Ishikawa (cell line): ENCODE results near the gene OR2A2.

Experiments used
- CEBPB ChIP-seq: IDR thresholded peaks from 2 replicates; pipeline ENCODE4 v1.6.1; 2012
- CREB1 ChIP-seq: IDR thresholded peaks from 2 replicates; pipeline ENCODE4 v1.6.1; 2012; ENCODE audit warnings: low read depth
- EGR1 ChIP-seq: IDR thresholded peaks from 2 replicates; pipeline ENCODE4 v1.6.1; 2012
- EP300 ChIP-seq: IDR thresholded peaks from 2 replicates; pipeline ENCODE4 v1.6.1; 2012; ENCODE audit warnings: borderline replicate concordance
- FOXM1 ChIP-seq: IDR thresholded peaks from 2 replicates; pipeline ENCODE4 v1.6.1; 2012; ENCODE audit warnings: low read depth, borderline replicate concordance
- MAX ChIP-seq: IDR thresholded peaks from 2 replicates; pipeline ENCODE4 v1.6.1; 2012
- NFIC ChIP-seq: IDR thresholded peaks from 2 replicates; pipeline ENCODE4 v1.6.1; 2012
- RAD21 ChIP-seq: IDR thresholded peaks from 2 replicates; pipeline ENCODE4 v1.6.1; 2012; ENCODE audit warnings: low read depth
- REST ChIP-seq: IDR thresholded peaks from 2 replicates; pipeline ENCODE4 v1.6.1; 2012; ENCODE audit warnings: low read depth, mild to moderate bottlenecking
- TAF1 ChIP-seq: IDR thresholded peaks from 2 replicates; pipeline ENCODE4 v1.6.1; 2012; ENCODE audit warnings: low read depth, mild to moderate bottlenecking
- TCF12 ChIP-seq: IDR thresholded peaks from 2 replicates; pipeline ENCODE4 v1.6.1; 2012; ENCODE audit warnings: low read depth
- TEAD4 ChIP-seq: IDR thresholded peaks from 2 replicates; pipeline ENCODE4 v1.6.1; 2012
- USF1 ChIP-seq: IDR thresholded peaks from 2 replicates; pipeline ENCODE4 v1.6.1; 2012
- YY1 ChIP-seq: IDR thresholded peaks from 2 replicates; pipeline ENCODE4 v1.6.1; 2012; ENCODE audit warnings: low read depth
- ZBTB7A ChIP-seq: IDR thresholded peaks from 2 replicates; pipeline ENCODE4 v1.6.1; 2012; ENCODE audit warnings: low read depth

OR2A2 gene

GRCh38 chr7:144085978-144086377 is 23.4 kb upstream of the OR2A2 start, which contains the start of gene OR2A12:
Gene OR2A12 (plus strand): TSS chr7:144086278. CDS start chr7:144095108, 8,830 bp downstream.
- TF ChIP-seq TCF12: no peak
- TF ChIP-seq REST: no peak
- TF ChIP-seq TEAD4: no peak
- no peak for TF ChIP-seq FOXM1
- no peak for TF ChIP-seq CREB1
- no peak for TF ChIP-seq CEBPB
- TF ChIP-seq USF1: no peak
- no peak for TF ChIP-seq ZBTB7A
- no peak for TF ChIP-seq MAX
- no peak for TF ChIP-seq RAD21
- no peak for TF ChIP-seq NFIC
- no peak for TF ChIP-seq EGR1
- TF ChIP-seq YY1: no peak
- TF ChIP-seq EP300: no peak

GRCh38 chr7:144086730-144087129 is 22.7 kb upstream of the OR2A2 start:
- TF ChIP-seq NFIC: peak; percentile 29; the same call in 1 of the 2 replicates
- TF ChIP-seq REST: no peak
- no peak for TF ChIP-seq FOXM1
- no peak for TF ChIP-seq MAX

DNA sequence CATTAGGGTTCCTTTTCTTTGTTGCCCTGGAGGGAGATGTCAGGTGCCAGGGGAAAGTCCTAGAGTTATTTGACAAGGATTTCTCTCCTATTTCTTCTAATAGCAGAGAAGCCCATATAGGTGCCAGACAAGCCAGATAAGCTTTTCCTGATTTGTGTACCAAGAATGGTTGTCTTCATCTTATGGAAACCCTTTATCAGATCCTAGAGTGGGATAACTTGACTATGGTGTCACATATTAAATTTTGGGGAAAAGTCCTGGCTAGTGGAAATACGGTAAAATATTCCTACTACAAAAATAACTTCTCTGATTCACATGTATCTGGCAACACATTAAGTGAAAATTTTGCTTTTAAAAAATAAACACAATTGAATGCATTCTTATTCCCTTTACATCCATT is 22.2 kb upstream of the OR2A2 start:
- no peak for TF ChIP-seq ZBTB7A
- no peak for TF ChIP-seq EP300
- TF ChIP-seq FOXM1: no peak
- no peak for TF ChIP-seq USF1
- no peak for TF ChIP-seq RAD21
- no peak for TF ChIP-seq YY1
- no peak for TF ChIP-seq EGR1
- no peak for TF ChIP-seq NFIC
- TF ChIP-seq CEBPB: no peak
- TF ChIP-seq CREB1: no peak
- no peak for TF ChIP-seq REST
- TF ChIP-seq MAX: no peak
- no peak for TF ChIP-seq TCF12
- TF ChIP-seq TAF1: no peak
- TF ChIP-seq TEAD4: no peak

- TF ChIP-seq CEBPB (no peak), NFIC (no peak), MAX (no peak), TEAD4 (no peak), TCF12 (no peak), EGR1 (no peak), TAF1 (no peak), YY1 (no peak), ZBTB7A (no peak), REST (no peak), CREB1 (no peak), RAD21 (no peak), USF1 (no peak)
These were observed 18.7 kb upstream of the OR2A2 start for GRCh38 chr7:144090667-144091066.
